ENCODE data around the gene RAD51B.

Gene RAD51B

DNA sequence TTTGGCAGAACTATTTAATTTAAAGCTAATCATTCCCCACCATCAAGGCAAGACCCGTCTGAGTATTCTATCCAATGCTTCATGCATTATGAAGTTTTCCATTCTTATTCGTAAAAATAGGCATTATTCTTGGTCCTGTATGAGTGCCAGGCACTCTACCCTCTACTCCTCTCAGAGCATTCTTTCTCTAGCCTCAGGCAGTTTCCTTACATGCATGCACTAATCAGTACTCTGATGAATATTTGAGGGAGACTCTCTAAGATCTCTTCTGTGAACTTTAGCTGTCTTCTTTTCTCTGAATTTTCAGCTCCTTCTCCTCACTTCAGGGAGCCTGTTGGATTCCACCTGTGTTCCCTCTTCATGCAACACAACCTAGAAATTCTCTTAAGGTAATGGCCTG, 334.7 kb downstream of the RAD51B start:
- DNase-seq: no peak

DNA sequence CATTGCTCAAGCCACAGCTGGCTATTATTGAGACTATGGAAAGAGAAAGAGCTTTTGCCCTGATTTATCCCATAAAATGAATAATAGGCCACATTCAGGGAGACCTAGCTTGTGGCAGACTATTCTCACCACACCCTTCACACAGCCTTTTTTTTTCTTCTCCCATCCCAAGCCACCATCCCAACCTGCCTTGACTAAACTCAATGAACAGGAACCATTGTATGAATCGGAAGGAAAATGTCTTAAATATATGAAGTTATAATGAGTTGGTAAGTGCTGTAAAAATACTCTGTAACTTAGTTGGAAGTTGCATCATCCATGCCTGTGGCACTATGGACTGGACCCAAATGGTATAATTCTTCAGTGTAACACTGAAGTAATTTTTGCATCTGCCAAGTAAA, 338.4 kb downstream of the RAD51B start:
- peak; percentile 56 for DNase-seq

DNA sequence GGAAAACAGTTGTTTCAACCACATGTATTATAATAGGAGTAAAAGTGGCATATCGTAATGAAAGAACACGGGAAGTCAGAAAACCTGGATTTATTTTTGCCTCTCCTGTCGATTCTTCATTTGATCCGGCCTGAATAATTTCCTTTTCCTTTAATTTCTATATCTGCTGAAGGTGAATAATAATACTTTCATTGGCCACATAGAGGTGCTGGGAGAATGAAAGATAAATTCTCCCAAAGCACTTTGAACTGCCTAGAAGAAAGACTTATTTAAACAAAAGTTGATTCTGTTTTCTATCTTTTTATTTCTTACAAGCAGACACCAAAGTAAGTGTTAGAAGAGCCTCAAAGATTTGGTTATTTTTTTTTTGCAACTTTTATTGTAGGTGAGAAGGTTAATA, 339.1 kb downstream of the RAD51B start:
- DNase-seq: no peak

DNA sequence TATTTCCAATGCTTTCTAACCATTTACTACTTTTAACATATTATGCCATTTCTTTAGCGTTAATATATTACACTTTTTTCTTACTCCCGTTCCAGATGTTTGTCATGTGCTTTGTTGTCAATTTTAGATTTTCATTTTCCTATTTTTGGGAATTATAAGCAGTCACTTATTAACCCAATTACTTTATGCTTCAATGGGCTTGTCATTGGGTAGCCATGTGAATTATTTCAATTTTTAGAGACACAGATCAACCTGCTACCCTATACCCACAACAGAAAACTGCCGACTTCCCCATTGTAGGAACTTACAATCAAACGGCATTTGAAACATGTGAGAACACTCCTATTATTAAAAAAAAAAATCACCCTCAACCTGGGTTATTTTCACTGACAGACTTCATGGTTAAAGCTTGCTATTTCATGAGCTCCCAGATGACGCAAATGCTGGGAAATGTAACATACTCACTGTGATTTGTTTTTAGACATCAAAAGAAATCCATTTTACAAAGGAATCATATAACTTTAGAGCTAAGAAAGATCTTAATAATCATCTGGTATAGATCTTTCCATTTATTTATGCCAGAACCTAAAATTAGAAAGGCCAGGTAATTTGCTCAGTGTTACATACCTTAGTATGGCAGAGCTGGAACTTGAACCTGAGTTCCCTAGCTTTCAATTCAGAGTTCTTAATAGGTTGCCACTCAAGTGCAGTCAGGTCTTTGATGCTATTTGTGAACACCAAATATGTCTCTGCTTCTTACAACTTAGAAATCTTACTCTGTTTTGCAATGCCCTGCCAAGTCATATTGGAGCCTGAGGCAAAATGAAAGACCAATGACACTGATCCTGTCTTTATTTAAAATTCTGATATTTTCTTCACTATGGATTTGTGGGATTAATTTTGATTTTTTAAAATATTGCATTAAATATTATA, 340.4 kb downstream of the RAD51B start:
- no peak for DNase-seq

DNA sequence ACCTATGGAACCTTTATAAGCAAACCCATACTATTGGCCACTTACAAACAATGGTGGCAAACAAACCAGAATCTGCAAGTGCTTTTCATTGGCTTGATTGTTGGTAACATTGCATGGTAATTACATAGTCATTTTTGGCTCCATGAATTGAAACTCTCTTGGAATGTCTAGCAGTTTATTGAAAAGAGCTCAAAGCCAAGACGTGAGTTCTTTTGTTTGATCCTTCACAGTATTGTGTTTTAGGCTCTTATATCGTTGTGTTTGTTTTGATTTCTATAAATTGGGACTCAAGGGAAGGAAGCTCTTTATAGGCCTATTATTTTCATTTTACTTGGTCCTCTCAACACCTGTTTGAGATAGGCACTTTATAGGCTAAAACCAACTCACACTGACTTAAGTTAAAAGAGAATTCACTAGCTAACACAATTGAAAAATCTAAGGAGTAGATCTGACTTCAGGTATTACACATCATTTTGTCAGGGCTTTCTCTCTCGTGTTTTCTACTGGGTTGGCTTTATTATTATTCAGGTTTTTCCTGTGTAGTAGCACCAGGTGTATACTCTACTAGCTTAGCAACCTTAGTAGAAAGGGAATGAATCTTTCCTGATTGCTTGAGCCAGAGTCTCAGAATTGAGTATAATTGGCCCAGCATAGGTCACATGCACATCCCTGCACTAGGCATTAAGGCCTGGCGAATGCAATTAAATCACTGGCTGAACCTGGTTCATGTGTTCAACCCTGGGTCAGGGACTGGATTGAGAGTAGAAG, 341.4 kb downstream of the RAD51B start:
- DNase-seq: no peak

DNA sequence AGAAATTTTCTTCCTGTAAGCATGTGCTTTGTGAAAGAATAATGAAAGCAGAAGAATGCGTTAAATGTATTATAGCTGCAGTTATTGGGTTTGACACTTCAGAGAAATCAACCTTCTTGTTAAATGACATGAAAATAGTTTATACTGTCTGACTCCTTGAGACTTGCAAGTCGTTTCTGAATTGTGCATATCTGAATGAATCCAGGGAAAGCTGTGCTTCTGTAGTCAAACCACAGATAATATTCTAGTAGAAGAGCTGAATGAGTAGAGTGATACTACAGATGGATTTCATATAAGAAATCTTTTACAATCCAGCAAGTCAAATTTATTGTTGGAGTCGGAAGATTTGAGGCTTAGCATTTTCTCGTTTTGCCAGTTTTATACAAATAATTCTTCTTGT, 343.3 kb downstream of the RAD51B start:
- DNase-seq: no peak

DNA sequence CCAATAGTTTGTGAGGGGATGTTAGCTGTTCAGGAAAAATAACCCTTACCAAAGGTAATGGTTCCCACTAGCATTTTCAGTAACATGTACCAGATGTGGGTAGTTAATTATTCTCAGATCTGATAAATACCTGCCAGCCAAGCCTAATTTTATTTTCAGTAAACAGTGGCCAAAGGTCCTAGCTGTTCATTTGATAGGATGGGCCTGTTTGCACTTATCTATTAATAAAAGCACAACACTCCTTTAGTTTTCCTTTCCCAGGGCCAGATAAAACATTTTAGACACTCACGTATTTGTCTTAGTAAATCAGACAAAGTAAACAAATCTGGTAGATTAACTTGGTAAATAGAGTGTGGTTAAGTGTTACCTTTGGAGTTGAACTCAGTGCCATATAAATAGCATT, 345.1 kb downstream of the RAD51B start:
- DNase-seq: no peak

DNA sequence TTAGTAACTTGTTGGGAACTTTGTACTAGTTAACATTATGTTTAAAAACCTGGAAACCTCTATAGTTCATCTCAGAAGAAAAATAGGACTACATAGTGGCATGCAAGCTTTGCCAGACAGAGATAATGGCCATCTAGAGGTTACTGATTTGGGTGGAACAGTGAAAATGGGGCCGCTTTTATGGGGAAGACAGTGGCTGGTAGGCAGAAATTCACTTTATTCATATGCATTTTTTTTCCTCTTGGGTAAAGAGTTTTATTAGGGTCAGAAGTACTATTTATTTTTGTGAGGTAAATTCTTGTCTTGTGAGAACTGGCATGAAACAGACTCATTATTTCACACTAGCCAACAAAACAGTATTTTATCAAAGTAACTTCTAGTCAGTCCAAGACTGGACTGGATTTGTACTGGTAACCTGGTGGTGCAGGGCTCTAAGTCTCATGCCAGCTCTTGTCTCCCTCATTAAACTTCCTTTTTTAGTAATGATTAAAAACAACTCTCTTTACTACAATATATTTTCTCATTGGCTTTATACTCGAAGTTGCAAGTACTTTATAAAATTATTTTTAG, 345.8 kb downstream of the RAD51B start:
- DNase-seq: no peak

DNA sequence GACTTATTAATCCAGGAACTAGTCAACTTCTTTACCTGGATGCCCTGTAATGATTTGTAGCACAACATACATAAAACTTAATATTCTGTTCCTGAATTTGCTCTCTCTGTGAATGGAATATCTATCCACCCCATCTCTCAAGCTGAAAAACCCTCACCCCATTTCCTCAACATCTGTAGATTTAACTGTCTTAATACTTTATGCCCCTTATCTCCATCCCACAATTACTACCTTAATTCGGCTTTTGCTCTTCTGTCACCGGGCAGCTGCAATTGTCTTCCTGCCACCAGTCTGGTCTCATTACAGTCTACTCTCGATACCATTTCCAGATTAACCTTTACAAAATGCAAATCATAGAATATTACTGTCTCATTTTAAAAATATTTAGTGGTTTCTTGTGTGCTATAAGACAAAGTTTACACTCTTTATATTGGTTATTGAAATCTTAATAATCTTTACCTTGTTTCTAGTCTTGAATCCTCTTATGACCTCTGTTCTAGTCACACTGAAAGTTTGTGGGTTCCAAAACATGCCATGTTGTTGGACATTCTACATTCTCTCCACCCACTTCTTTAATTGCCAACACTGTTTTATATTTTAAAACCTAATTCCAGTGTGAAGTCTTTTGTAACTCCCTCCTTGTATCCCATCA, 347.3 kb downstream of the RAD51B start:
- no peak for DNase-seq

DNA sequence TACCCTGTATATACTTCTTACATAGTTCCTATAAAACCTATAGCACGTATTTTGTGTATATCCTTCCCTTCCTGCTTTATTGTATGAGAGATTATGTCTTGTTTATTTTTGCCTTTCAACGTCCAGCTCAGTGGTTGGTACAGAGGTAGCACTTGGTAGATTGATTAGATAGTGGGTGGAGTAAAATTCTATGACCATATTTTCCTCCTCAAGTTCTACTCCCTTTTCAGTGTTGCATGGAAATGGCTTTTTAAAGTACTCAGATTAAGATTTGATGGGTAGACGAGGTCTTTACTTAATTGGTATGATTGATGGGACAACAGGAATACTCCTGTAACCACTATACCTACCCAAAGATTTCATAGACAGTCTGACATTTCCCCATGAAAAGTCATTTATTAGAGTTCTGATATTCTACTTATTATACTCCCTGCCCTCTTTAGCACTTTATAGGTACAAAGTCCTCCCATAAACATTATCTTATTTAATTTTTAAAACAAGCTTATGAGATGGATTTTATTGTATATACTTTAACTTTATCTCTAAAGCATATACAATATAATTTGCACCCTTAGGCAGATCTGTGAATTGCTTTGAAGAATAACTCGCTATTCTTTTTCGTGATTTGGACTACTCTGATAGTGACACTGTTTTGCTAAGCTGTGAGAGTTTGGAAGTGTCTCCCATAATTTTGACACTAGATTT, 348.0 kb downstream of the RAD51B start:
- no peak for DNase-seq

DNA sequence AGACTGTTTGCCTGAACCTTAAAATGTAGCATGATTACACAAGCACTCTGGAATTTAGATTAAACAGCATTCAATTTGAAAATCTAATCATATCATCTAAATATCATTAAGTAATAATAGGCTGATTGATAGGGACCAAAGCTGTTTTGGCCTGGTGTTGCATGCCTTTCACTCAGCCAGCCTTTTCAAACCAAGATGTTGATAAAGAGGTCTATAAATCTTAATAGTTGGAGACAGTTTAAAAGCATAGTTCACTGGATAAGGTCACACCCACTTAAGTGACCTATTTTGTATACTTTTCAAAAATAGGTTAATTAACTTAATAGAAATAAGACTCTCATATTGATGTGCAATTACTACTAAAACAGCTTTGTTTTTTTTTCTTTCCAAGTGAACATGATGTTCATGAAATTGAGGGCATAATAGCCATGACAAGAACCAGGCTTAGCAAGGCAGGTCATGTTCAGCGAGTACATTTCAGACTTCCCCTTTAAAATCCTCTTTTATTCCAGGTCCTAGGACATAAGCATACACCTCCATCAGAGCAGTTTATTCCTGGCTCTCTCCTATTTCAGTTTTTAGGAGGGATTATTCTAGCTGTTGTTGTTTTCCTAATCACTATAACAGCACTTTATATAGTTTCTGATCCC, 349.0 kb downstream of the RAD51B start:
- no peak for DNase-seq

DNA sequence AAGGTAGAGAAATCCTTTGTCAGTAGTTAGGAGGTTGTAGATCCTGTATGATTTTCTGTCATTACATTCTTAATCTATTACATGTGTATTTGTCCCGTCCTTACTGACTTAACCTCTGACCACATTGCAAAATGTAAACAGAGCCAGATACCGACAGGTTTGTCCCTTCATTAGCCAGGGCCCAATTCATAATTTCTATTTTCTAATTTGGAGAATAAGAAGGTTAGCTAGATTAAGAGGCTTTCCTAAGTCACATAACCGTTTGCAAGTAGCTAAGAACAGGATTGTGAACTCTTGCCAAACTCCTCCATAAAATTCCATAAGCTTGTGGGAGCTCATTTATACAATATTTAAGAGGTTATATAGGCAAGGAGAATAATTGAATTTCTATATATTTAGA, 352.6 kb downstream of the RAD51B start:
- no peak for DNase-seq

DNA sequence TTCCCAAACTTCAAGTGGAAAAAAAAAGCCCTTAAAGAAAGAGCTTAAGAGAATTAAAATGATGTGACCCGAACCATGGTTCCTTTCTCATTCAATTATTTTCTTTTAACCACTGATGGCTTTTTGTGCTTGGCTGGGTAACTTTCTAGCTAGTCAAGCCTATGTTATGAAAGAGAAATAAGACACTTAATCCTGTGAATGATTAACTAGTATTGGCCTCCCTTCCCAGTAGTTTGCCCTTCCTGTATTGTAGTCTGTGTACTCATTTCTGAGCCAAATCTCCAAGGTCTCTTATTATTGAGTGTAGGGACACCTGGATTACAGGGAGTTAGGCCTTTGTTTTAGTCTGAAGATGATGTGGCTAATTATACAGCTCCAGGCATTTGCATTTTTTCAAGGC, 353.0 kb downstream of the RAD51B start:
- DNase-seq: no peak

DNA sequence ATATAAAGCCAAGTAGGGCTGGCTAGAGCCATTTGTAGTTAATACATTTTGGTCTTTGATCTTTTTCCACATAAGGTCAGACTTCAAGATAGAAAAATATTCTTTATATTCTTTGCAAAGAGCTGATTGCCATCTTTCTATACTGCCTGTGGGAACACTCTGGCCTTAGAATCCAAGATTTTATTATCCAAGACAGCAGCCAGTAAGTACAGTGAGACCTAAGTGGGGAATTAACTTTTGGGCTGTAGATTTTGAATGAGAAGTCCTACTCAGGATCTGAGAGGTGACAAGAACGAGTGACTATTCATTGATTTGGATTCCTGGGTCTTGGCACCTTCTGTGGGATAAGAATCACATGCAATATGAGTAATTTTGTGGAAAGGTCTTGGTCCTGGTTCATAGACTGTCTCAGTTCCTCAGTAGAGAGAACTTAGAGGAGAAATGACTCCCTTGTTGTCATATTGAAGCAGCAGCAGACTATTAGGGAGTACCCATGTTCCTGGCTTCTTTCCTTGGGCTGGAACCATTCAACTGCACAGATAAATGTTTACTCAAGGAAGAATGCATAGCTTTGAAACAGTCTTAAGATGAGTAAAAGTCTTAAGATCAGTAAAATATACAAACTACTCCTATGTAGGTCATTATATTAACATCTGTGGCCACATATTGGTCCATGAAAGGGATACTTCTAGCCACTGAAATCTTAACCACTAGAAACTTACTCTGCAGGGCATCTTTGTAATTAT, 353.8 kb downstream of the RAD51B start:
- no peak for DNase-seq

DNA sequence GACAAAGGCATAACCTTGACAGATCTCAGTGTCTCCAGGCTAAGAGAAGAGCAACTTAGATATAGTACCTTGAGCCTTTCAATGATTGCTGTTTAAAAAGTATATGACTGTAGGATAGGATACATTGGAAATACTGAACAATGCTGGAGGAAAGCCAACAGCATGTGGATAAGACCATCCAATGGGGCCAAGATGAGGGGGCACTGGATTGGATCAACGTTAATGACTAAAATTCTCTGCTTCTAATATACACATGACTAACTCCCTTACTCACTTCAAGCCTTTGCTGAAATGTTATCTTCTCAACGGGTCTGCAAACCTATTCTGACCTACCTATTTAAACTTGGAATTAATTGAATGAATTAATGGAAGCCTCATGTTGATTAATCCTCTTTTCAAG, 354.9 kb downstream of the RAD51B start:
- DNase-seq: no peak

DNA sequence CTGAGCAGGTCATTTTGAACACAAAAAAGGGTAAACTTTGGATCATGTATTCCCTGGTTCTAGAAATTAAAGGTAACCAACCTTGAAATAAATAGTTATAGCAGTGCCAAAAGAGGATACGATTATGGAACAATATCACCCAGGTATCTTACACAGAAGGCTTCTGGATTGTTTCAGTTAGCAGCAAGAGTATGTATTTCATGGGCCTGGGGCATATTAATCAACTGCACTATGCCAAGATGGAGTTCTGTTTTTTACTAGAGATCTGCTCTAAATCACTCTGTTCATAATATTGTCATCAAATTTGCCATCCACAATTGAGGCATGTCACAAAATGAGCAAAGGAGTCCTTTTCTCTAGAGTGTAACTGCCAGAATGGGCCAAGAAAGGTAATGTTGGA, 357.1 kb downstream of the RAD51B start:
- no peak for DNase-seq

DNA sequence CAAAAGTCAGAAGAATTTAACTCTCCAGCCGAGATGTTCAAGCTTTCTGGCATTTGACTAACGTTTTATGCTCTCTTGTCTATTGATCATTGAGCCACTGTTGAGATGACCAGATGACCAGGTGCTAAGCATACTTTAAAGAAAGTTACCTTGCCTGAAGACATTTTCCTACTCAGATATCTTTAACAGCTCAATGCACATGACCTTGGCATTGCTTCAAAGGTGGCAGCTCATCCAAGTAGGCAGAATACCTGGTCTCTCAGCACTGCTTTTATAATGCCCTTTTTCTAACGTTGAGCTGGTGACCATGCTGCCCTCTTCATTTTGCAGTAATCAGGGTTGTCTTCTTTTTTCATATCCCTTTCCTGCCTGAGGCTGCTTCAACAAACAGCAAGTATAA, 358.1 kb downstream of the RAD51B start:
- no peak for DNase-seq

DNA sequence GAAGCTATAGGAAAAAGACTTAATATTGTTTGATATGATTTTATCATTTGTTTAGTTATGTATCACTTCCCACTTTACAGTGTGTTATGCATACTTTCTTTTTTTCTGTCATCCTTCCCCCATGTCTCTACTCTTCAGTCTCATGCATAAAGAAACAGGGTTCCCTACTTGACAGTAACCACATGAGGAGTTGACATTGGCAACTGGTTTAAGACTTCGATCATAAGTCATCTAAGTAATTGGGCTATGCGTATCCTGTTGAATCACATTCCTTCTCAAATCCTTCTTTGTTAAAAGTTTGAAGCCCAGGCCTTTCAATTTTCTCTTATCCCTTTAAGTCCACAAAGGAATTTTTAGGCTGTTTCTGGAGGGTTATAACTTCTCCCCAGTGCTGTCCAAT, 358.7 kb downstream of the RAD51B start:
- DNase-seq: no peak

DNA sequence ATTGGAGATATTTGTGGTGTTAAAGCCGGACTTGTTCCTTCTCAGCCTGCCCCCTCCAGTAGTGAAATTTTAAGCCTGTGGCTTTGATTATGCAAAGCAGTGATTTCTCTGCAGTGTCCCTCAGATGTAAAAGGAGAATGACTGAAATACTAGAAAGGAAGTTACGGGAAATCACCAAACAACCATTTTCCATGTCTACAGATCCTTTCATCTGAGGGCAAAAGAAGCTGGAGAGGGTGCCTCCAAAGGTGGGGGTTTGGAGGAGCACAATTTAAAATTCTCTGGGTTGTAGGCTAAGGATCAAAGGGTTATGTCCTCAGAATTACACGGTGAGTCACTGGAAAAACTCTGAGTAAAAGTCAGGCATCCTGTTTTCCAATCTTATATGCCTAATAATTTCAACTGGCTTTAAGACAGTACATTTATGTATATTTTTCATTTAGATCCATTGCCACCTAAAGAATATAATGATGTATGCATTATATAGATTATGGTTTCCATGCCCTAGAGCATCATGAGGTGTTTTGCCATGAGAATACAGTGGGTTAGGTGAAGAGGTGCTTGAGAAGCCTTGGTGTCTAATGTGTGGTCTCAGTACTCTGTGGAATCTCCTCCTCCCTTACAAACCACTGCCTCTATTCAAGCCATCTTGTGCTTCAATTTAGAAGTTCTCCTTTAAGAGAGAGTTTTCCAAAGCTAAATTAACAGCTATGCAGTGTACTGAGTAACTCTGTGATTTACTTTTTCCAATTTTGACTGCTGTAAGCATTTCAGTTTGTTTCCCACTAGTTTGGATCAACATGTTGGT, 362.1 kb downstream of the RAD51B start:
- peak; percentile 59 for DNase-seq

DNA sequence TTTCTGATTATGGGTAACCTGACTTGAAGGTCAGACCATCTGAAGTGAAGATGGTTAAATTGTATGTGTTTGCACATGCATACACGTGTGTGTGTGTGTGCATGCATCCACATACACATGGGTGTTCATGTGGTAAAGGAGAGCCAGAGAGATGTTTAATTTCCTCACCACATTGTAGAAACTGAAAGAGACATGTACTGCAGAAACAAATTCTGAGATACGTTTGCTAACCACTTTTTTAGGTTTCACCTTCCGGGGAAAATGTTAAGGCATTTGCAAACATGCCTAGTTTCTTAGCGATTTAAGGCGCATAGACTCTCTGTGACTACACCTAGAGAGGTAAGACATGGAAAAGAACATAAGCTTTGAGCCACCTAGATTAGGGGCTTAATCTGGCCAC, 362.9 kb downstream of the RAD51B start:
- no peak for DNase-seq
